Effector memory CD8-positive, alpha-beta T cell (primary cell): Measurements from ENCODE around the gene FBLN5.

Source experiments
- ATAC-seq: fragments of 150-1000 bp; cut with Tn5 transposase; replicated peaks from 2 replicates; pipeline ENCODE4 v1.10.0; 2021; ENCODE audit warnings: mild to moderate bottlenecking, moderate library complexity
- DNase-seq, 3 experiments: peaks; one replicate each; pipeline ENCODE4 v3.0.0; 2021
- H3K27ac Mint-ChIP-seq, 2 donors: one replicate each; pipeline ENCODE4 v1.8.0; 2022; ENCODE audit warnings: mild to moderate bottlenecking in 2 of 2, mixed read lengths in 2 of 2, moderate library complexity in 2 of 2
- H3K27me3 Mint-ChIP-seq, 2 donors: one replicate each; pipeline ENCODE4 v1.8.0; 2022; ENCODE audit warnings: mixed read lengths in 2 of 2
- H3K36me3 Mint-ChIP-seq: one replicate; pipeline ENCODE4 v1.8.0; 2022; ENCODE audit warnings: mild to moderate bottlenecking, moderate library complexity, mixed read lengths; ENCODE audit not compliant: insufficient read depth
- H3K4me1 Mint-ChIP-seq, 2 donors: one replicate each; pipeline ENCODE4 v1.8.0; 2022; ENCODE audit warnings: low read depth in 2 of 2, mixed read lengths in 2 of 2
- H3K4me3 Mint-ChIP-seq, 2 donors: one replicate each; pipeline ENCODE4 v1.8.0; 2022; ENCODE audit warnings: mild to moderate bottlenecking in 2 of 2, mixed read lengths in 2 of 2, moderate library complexity in 2 of 2
- H3K9me3 Mint-ChIP-seq, 2 donors: one replicate each; pipeline ENCODE4 v1.8.0; 2022; ENCODE audit warnings: mixed read lengths in 2 of 2

FBLN5 gene

DNA sequence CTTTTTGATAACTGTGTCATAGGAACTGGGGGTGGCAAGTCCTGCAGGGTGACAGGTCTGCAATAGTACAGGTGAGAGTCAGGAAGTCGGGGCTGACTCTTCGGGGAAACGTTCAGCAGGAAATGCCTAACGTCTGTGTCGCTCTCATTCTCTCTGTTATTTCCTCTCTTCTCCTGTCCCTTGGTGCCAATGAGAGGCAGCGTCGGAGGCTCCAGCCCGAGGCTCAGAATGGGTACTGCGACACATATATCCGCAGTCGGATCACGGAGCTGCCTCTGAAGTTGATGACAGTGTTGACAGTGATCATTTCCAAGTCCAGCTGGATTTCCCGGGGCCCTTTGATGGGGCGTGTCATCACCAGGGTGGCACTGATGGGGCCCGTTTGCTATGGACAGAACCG lies 77.5 kb downstream of the FBLN5 start:
- H3K36me3 Mint-ChIP-seq = peaks cover 49% of the 10 kb centered on the region
- H3K27me3 Mint-ChIP-seq = no peaks in the 10 kb centered on the region
- ATAC-seq = peak; percentile 51
- peak overlapping the region; percentile 96 to 99 for H3K27ac Mint-ChIP-seq
- no peaks in the 10 kb centered on the region for H3K9me3 Mint-ChIP-seq
- H3K4me1 Mint-ChIP-seq = peaks cover 59 to 71% of the 10 kb centered on the region in 2 donors
- DNase-seq = peak; percentile 64 to 68 (median 65)
- peak overlapping the region; percentile 79 to 92 for H3K4me3 Mint-ChIP-seq

DNA sequence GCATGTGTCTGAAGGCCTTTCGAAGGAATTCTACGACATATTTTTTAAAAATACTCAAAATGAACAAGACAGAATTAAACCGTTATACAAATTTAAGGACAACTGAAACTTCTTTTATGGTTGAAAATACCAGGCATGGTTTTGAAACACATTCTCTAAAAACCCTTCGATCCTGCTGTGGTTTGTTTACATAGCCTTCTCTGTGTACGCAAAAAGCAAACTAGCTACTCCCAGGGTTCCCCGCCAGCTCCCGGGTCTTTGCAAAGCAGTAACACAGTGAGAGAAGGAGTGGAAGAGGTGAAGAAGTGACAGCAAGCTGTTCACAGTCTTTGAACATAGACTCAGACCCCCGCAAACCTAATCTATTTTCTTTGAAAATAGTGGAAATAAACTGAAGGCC lies 77.9 kb downstream of the FBLN5 start:
- DNase-seq (no peak), ATAC-seq (no peak)
- Mint-ChIP-seq H3K36me3 (peaks cover 53% of the 10 kb centered on the region), H3K4me1 (peaks cover 57 to 70% of the 10 kb centered on the region in 2 donors), H3K4me3 (peak overlapping the region; percentile 79 to 92), H3K9me3 (no peaks in the 10 kb centered on the region), H3K27me3 (no peaks in the 10 kb centered on the region), H3K27ac (peak overlapping the region; percentile 96 to 99)

DNA sequence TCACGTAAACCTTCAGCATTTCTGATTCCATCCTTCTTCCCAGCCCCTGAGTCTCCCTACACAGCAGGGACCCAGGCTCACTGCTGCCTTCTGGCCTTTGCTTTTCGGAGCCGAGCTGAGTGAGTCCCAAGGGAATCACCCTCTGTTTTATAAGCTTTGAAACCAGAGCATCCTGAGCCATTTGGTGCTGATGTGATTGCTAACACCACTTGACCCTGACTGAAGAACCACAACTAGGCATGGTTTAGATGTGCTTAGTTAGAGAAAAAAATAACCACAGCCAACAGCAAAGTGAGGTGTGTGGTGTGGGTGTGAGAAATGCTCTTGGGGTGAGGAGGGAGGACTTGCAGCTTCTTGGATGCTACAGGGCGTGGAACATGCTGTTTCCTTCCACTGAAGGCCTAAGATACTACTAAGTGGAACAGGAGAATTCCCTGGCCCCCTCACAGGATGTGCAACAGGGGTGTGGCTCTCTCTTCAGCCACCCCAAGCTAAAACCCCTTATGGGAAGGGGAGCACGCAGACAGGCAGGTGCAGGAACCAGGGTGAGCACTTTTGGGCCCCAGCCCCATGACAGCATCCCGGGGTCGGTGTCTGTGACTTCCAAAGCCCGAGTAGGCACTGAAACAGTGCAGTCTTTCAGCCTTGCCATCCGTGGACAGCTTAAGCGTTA lies 80.0 kb downstream of the FBLN5 start, which contains the start of gene TC2N:
TSS of gene TC2N (minus strand) at position 221 of the 673 bp plus-strand sequence. CDS start 53,767 bp downstream, outside the sequence.
- H3K4me1 Mint-ChIP-seq = peaks cover 56 to 67% of the 10 kb centered on the region in 2 donors
- ATAC-seq = peak; percentile 74
- H3K9me3 Mint-ChIP-seq = no peaks in the 10 kb centered on the region
- H3K27me3 Mint-ChIP-seq = no peaks in the 10 kb centered on the region
- H3K27ac Mint-ChIP-seq = peak within 1 kb of the TSS; percentile 76 to 96
- peak within 1 kb of the TSS; percentile 86 to 94 for H3K4me3 Mint-ChIP-seq
- H3K36me3 Mint-ChIP-seq = peaks cover 51% of the 10 kb centered on the region
- DNase-seq = peak; percentile 63 to 70 (median 66)

DNA sequence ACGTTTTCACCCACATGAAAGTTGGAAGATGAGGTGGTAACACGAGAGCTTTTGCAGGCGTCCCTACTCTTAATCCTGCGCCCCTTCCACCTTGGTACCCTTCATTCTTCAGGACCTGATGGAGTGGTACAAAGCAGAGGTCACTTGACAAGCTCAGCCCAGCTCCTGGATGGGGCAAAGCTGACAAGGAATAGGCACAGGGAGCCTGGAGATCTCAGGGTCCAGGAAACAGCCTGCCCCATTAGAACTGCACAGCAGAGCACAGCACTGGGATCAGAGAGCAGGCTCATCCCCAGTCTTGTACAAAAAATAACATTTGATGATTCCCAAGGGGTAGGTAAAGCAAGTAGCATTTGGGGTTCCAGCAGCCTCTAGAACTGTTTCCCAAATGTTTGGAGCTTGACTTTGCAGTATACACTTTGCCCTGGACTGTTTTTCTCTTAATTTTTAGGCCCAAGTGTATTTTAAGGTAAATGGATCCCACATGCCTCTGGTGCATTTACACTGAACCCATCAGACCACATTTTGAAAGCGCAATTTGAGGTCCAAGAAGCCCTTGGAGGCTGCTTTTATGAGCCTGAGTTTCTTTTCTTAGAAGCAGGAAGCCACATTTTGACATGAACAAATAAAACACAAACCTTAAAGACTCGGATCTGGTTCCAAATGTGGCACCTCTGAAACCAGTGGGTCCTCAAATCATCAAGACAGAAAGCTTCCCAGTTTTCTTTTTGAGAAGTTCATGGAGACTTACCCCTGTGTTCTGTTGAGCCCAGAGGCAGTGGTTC lies 80.8 kb downstream of the FBLN5 start:
- no peaks in the 10 kb centered on the region for H3K9me3 Mint-ChIP-seq
- H3K27me3 Mint-ChIP-seq = no peaks in the 10 kb centered on the region
- H3K4me1 Mint-ChIP-seq = peaks cover 53 to 65% of the 10 kb centered on the region in 2 donors
- no peak for ATAC-seq
- DNase-seq = peak in 1 of 3 experiments; percentile 6
- peak overlapping the region; percentile 86 to 94 for H3K4me3 Mint-ChIP-seq
- H3K27ac Mint-ChIP-seq = peak overlapping the region; percentile 76 to 96
- H3K36me3 Mint-ChIP-seq = peaks cover 54% of the 10 kb centered on the region

DNA sequence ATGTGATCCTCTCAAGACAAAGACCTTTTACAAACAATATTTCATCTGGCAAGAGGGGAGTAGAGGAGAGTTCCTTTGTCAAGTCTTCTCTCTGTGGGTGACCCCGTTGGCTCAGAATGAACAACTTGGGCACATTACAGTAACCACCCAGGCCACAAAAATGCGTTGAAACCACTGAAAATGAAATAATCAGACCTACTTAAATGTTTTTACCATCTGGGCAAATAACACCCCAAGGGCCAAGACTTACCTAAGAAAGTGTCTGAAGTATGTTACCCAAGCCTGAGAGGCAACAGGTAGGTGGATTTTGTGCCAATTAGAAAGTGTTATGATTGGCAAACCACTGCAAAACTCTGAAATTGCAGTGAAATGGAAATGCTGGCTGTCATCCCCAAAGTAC lies 81.4 kb downstream of the FBLN5 start:
- H3K36me3 Mint-ChIP-seq = peaks cover 60% of the 10 kb centered on the region
- peaks cover 59 to 70% of the 10 kb centered on the region in 2 donors for H3K4me1 Mint-ChIP-seq
- ATAC-seq (peak; percentile 3), DNase-seq (peak in 2 of 3 experiments; percentile 6 to 22)
- peak overlapping the region; percentile 76 to 96 for H3K27ac Mint-ChIP-seq
- no peaks in the 10 kb centered on the region for H3K9me3 Mint-ChIP-seq
- H3K4me3 Mint-ChIP-seq = peak overlapping the region; percentile 86 to 94
- no peaks in the 10 kb centered on the region for H3K27me3 Mint-ChIP-seq

DNA sequence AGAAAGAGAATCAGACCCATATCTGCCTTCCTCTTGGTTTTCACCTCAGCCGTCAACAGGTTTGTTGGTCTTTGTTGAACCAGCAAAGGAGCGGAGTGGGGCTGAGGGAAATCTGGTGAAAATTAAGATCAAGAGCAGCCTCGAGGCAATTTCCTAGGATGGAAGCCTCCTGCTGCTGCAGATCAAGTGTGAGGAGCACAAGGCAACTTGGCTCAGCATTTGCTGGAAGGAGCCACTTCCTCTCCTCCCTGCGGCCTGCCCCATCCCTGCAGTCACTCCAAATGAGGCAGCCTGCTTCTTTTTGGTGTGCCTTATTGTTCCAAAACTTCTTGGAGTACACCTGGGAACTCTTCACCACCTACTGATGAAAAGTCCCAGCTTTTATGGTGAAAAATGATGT lies 85.1 kb downstream of the FBLN5 start:
- Mint-ChIP-seq H3K27ac (peak overlapping the region; percentile 91 to 94), H3K9me3 (no peaks in the 10 kb centered on the region), H3K36me3 (peaks cover 80% of the 10 kb centered on the region), H3K27me3 (no peaks in the 10 kb centered on the region), H3K4me3 (peak overlapping the region; percentile 86 to 87), H3K4me1 (peaks cover 59 to 71% of the 10 kb centered on the region in 2 donors)
- ATAC-seq (no peak), DNase-seq (no peak)

DNA sequence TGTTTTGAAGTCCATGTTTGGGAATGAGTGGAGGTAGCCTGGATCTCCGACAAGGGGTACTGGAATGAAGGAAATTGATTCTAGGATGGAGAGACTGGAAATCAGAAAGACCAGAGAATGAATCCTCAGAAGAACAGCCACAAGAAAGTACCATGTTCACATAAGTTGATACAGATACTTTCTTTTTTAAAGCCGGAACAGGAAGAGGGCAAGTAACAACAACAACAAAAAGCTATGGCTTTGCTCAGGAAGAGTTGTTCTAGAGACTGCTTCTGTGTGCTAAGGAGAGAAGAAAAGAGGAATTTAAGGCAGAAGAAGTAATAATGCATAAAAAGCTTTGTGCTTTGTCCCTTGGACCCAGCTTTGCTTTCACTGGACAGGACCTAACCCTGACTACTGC lies 86.4 kb downstream of the FBLN5 start:
- Mint-ChIP-seq H3K4me3 (peak overlapping the region; percentile 78 to 86), H3K27me3 (no peaks in the 10 kb centered on the region), H3K36me3 (peaks cover 77% of the 10 kb centered on the region), H3K9me3 (no peaks in the 10 kb centered on the region), H3K4me1 (peaks cover 60 to 79% of the 10 kb centered on the region in 2 donors), H3K27ac (peak overlapping the region; percentile 91 to 94)
- DNase-seq = no peak
- peak; percentile 61 for ATAC-seq

DNA sequence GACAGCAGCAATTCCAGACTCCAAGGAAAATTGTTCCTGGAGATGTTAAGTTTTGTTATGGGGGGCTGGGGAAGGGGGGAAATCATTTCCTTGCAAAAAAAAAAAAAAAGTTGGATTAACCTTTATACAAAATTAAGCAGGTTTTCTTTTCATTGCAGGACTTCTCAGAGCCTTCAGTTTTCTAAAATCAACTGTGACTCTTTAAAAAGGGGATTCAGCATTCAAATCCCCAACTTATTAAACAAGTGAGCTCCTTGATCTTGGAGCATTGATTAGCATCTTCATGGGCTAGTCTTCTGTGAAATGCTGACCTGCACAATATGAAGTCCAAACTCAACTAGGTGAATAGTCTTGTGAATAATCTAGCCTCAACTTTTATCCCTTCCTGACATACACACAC lies 87.3 kb downstream of the FBLN5 start:
- H3K27ac Mint-ChIP-seq = peak overlapping the region; percentile 91 to 94
- no peaks in the 10 kb centered on the region for H3K27me3 Mint-ChIP-seq
- peaks cover 84% of the 10 kb centered on the region for H3K36me3 Mint-ChIP-seq

DNA sequence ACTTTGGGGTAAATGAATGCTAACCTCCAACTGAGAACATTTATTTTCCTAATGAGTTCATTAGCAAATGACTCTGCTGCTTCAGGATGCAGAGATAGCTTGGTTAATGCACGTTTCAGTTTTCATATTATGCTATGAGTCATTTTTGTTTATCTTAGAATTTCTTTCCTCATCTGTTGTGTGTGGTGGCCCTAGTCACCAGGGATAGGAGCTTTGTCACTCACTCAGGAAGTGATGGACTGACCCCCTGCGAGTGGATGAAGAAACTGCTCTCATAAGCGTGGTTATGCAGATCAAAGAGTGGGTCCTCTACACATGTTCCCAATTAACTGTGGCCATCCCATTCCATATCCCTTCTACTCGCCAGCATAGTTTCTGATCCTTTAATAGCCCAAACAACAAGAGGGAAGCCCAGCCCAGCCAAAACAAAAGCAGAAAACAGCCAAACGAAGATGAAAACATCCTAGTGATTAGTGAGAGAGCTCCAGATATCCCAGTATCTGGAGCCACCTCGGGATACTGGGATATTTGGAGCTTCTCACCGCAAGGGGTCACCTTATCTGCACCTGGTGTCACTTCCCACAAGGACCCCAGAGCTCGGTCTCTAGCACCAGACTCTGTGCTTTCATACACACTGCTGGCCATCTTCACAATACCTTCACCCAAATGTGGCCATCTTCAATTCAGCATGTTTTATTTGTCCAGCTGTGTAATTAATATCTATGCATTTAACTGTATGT lies 88.8 kb downstream of the FBLN5 start:
- Mint-ChIP-seq H3K36me3 (peaks cover 77% of the 10 kb centered on the region), H3K27ac (peak overlapping the region; percentile 92 to 94), H3K4me1 (peaks cover 68 to 87% of the 10 kb centered on the region in 2 donors), H3K9me3 (no peaks in the 10 kb centered on the region), H3K27me3 (no peaks in the 10 kb centered on the region), H3K4me3 (peak overlapping the region; percentile 78 to 86)
- DNase-seq (no peak), ATAC-seq (peak; percentile 62)

More for the DNA sequence above, 87.3 kb downstream of the FBLN5 start:
- ATAC-seq (no peak), DNase-seq (no peak)
- Mint-ChIP-seq H3K9me3 (no peaks in the 10 kb centered on the region), H3K4me3 (peak overlapping the region; percentile 78 to 86), H3K4me1 (peaks cover 67 to 87% of the 10 kb centered on the region in 2 donors)

DNA sequence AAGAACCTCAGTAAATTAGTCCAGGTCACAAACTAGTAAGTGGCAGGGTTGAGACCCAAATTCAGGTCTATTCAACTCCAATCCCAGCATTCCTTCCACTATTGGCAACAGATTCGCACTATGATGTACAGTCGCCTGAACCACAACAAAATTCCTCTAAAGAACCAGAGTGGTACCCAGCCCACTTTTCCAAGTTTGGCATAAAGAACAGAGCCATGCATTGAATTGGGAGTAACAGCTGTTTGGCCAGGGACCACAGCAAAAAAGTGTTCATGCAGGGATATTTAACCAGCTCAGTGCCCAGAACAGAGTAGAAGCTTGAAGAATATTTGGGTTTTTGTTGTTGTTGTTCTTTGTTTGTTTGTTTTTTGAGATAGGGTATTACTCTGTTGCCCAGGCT lies 89.9 kb downstream of the FBLN5 start:
- Mint-ChIP-seq H3K4me3 (peak overlapping the region; percentile 78 to 86), H3K27me3 (no peaks in the 10 kb centered on the region), H3K27ac (peak overlapping the region in 1 of 2 donors; percentile 92), H3K4me1 (peaks cover 63 to 82% of the 10 kb centered on the region in 2 donors), H3K36me3 (peaks cover 68% of the 10 kb centered on the region), H3K9me3 (no peaks in the 10 kb centered on the region)
- ATAC-seq = no peak
- DNase-seq = no peak

DNA sequence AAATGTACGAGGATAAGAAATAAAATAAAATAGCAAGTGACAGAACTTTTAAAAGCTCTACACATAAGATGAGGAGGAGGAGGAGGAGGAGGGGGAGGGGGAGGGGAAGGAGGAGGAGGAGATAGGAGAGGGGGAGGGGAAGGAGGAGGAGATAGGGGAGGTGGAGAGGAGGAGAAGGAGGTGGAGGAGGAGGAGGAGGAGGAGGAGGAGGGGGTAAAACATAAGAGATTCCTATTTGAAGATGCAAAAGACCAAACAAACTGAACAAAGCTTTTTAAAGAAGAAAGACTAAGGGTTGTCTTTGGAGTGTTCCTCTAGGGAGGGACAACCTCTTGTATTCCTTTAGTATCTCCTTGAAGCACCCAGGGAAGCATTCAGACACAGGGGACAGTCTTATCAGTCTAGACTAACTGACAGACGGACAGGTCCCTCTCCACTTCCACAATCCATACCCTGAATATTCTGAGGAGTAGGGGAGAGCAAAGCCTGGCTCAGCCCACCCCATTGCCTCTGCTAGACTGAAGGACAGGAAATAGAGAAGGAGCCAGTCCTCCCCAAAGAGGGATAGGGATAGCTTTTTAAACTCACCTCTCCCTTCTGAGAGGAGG lies 93.1 kb downstream of the FBLN5 start:
- peaks cover 51 to 78% of the 10 kb centered on the region in 2 donors for H3K4me1 Mint-ChIP-seq
- no peak for ATAC-seq
- DNase-seq = no peak
- H3K27me3 Mint-ChIP-seq = no peaks in the 10 kb centered on the region
- H3K9me3 Mint-ChIP-seq = no peaks in the 10 kb centered on the region
- peaks cover 74% of the 10 kb centered on the region for H3K36me3 Mint-ChIP-seq
- H3K27ac Mint-ChIP-seq = peak overlapping the region; percentile 75 to 82
- peak overlapping the region; percentile 7 to 51 for H3K4me3 Mint-ChIP-seq

DNA sequence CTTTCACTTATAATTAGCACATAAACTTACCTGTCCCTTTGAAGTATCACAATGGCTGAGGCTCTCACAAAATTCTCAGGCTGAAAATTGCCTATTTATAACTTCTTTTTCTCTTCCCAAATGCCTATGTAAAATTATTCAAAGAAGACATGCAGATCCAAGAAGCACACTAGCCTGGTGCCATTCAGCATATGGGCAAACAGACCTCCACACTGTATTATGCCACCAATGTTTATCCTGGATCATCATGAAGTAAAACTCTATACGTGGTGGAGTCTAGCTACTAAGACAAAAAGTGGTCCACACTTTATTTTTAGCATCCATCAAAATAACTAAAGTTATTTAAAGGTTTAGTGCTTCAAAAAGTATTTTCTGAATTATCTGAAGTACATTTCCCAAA lies 95.9 kb downstream of the FBLN5 start:
- Mint-ChIP-seq H3K27ac (peak overlapping the region; percentile 77 to 82), H3K4me1 (peaks cover 43 to 65% of the 10 kb centered on the region in 2 donors)

More for the DNA sequence above, 95.9 kb downstream of the FBLN5 start:
- H3K4me3 Mint-ChIP-seq = no peak overlapping the region
- peaks cover 66% of the 10 kb centered on the region for H3K36me3 Mint-ChIP-seq
- ATAC-seq (no peak), DNase-seq (no peak)
- no peaks in the 10 kb centered on the region for H3K9me3 Mint-ChIP-seq
- no peaks in the 10 kb centered on the region for H3K27me3 Mint-ChIP-seq
